IPS-18c (cell line): ENCODE measurements around the gene CLNS1A.

Experiments used
- H3K4me3 ChIP-seq: 2 replicates; pipeline ENCODE4 v1.7.0; 2013; ENCODE audit warnings: low read depth, mild to moderate bottlenecking, low read length, moderate library complexity; ENCODE audit not compliant: insufficient read depth
- H3K9me3 ChIP-seq: one replicate; pipeline ENCODE4 v1.6.1; 2013; ENCODE audit warnings: mild to moderate bottlenecking, low read length, moderate library complexity; ENCODE audit not compliant: control insufficient read depth, insufficient read depth

CLNS1A gene

GRCh38 chr11:77637345-77638165 lies at the start of gene CLNS1A:
Gene CLNS1A, minus strand, starts transcription at chr11:77637794. Its CDS starts 80 bp downstream, at chr11:77637714.
- H3K4me3 ChIP-seq = peak within 1 kb of the TSS; percentile 99
- no peaks in the 10 kb centered on the region for H3K9me3 ChIP-seq

- Histone ChIP-seq H3K4me3 (no peak overlapping the region), H3K9me3 (no peaks in the 10 kb centered on the region)
Measured at GRCh38 chr11:77687088-77687487, 49.5 kb upstream of the CLNS1A start.

GRCh38 chr11:77677138-77677537 lies 39.5 kb upstream of the CLNS1A start:
- no peak overlapping the region for H3K4me3 ChIP-seq
- H3K9me3 ChIP-seq = no peaks in the 10 kb centered on the region

GRCh38 chr11:77672264-77672663 lies 34.7 kb upstream of the CLNS1A start:
- H3K9me3 ChIP-seq = no peaks in the 10 kb centered on the region
- H3K4me3 ChIP-seq = no peak overlapping the region

GRCh38 chr11:77669848-77670511 lies 32.4 kb upstream of the CLNS1A start:
- no peaks in the 10 kb centered on the region for H3K9me3 ChIP-seq
- no peak overlapping the region for H3K4me3 ChIP-seq

GRCh38 chr11:77668760-77669159 lies 31.2 kb upstream of the CLNS1A start:
- H3K9me3 ChIP-seq = no peaks in the 10 kb centered on the region
- no peak overlapping the region for H3K4me3 ChIP-seq

- no peaks in the 10 kb centered on the region for H3K9me3 ChIP-seq
Measured at GRCh38 chr11:77665240-77665965, 27.8 kb upstream of the CLNS1A start.

GRCh38 chr11:77661670-77662069 lies 24.1 kb upstream of the CLNS1A start:
- Histone ChIP-seq H3K4me3 (no peak overlapping the region), H3K9me3 (no peaks in the 10 kb centered on the region)

More at GRCh38 chr11:77665240-77665965, 27.8 kb upstream of the CLNS1A start:
- no peak overlapping the region for H3K4me3 ChIP-seq

GRCh38 chr11:77660947-77661346 lies 23.4 kb upstream of the CLNS1A start:
- Histone ChIP-seq H3K9me3 (no peaks in the 10 kb centered on the region), H3K4me3 (no peak overlapping the region)

- Histone ChIP-seq H3K4me3 (no peak overlapping the region), H3K9me3 (no peaks in the 10 kb centered on the region)
Measured at GRCh38 chr11:77658213-77659013, 20.8 kb upstream of the CLNS1A start.

GRCh38 chr11:77656362-77656761 lies 18.8 kb upstream of the CLNS1A start:
- no peak overlapping the region for H3K4me3 ChIP-seq

GRCh38 chr11:77654770-77655434 lies 17.3 kb upstream of the CLNS1A start:
- no peak overlapping the region for H3K4me3 ChIP-seq
- no peaks in the 10 kb centered on the region for H3K9me3 ChIP-seq

More at GRCh38 chr11:77656362-77656761, 18.8 kb upstream of the CLNS1A start:
- no peaks in the 10 kb centered on the region for H3K9me3 ChIP-seq

- peaks cover 2% of the 10 kb centered on the region for H3K9me3 ChIP-seq
Measured at GRCh38 chr11:77650123-77650522, 12.5 kb upstream of the CLNS1A start.

GRCh38 chr11:77647654-77648305 lies 10.2 kb upstream of the CLNS1A start:
- no peak overlapping the region for H3K4me3 ChIP-seq
- peaks cover 2% of the 10 kb centered on the region for H3K9me3 ChIP-seq

More at GRCh38 chr11:77650123-77650522, 12.5 kb upstream of the CLNS1A start:
- H3K4me3 ChIP-seq = no peak overlapping the region

- peaks cover 2% of the 10 kb centered on the region for H3K9me3 ChIP-seq
- no peak overlapping the region for H3K4me3 ChIP-seq
Measured at GRCh38 chr11:77644887-77645286, 7.3 kb upstream of the CLNS1A start.

- Histone ChIP-seq H3K9me3 (peaks cover 2% of the 10 kb centered on the region), H3K4me3 (no peak overlapping the region)
Measured at GRCh38 chr11:77642228-77642627, 4.6 kb upstream of the CLNS1A start.
